Cardiac muscle cell (in vitro differentiated cells and primary cell): ENCODE data around the gene ARHGAP30. TPM values are rescaled to one million over a fixed set of nuclear protein-coding genes. Genes with fewer than 3 reads are reported as not detected.

ENCODE experiments used
- DNase-seq, 2 donors: peaks; one replicate each; pipeline versions ENCODE4 v3.0.0 to v3.0.0-alpha.2; 2010 to 2017; ENCODE audit warnings: low read depth in 1 of 2, low spot score in 1 of 2
- H3K27ac ChIP-seq: fragments of 200-600 bp; sonication (generic); 2 replicates; pipeline ENCODE4 v1.5.1; 2016
- H3K27me3 ChIP-seq: fragments of 200-600 bp; sonication (generic); 2 replicates; pipeline ENCODE4 v1.6.0; 2016; ENCODE audit warnings: control low read depth
- H3K36me3 ChIP-seq: fragments of 200-600 bp; sonication (generic); 2 replicates; pipeline ENCODE4 v1.5.1; 2016; ENCODE audit warnings: control low read depth
- H3K4me1 ChIP-seq: fragments of 200-600 bp; sonication (generic); 2 replicates; pipeline ENCODE4 v1.8.1; 2017; ENCODE audit warnings: low read depth, mild to moderate bottlenecking, mixed run types
- H3K4me3 ChIP-seq: fragments of 200-600 bp; sonication (generic); 2 replicates; pipeline ENCODE4 v1.5.1; 2016; ENCODE audit warnings: mild to moderate bottlenecking
- H3K9me3 ChIP-seq: fragments of 200-600 bp; sonication (generic); 2 replicates; pipeline ENCODE4 v1.5.1; 2017; ENCODE audit warnings: low read depth, mild to moderate bottlenecking, control low read depth
- polyA plus RNA-seq: library from polyadenylated mRNA; unstranded; fragments of >200 nt; fragmentation: Nextera tagmentation; extraction: Ambion mirVana; gene quantifications from 2 replicates; pipeline ENCODE4 v1.2.1, GENCODE V29; 2016
- total RNA-seq: library from RNA; depleted of rRNA; stranded (reverse); fragments of >200 nt; gene quantifications from 2 replicates; pipeline ENCODE4 v1.2.3, GENCODE V29; 2016
- TF ChIP-seq, protein P1 (sequence below): IDR thresholded peaks from 2 replicates; pipeline ENCODE4 v1.5.1; 2012; ENCODE audit warnings: low read depth, mild to moderate bottlenecking, low read length

ARHGAP30 gene
- total and polyA plus RNA-seq, 2 experiments from 2014 or later: 1.9 TPM; not detected in 1

DNA sequence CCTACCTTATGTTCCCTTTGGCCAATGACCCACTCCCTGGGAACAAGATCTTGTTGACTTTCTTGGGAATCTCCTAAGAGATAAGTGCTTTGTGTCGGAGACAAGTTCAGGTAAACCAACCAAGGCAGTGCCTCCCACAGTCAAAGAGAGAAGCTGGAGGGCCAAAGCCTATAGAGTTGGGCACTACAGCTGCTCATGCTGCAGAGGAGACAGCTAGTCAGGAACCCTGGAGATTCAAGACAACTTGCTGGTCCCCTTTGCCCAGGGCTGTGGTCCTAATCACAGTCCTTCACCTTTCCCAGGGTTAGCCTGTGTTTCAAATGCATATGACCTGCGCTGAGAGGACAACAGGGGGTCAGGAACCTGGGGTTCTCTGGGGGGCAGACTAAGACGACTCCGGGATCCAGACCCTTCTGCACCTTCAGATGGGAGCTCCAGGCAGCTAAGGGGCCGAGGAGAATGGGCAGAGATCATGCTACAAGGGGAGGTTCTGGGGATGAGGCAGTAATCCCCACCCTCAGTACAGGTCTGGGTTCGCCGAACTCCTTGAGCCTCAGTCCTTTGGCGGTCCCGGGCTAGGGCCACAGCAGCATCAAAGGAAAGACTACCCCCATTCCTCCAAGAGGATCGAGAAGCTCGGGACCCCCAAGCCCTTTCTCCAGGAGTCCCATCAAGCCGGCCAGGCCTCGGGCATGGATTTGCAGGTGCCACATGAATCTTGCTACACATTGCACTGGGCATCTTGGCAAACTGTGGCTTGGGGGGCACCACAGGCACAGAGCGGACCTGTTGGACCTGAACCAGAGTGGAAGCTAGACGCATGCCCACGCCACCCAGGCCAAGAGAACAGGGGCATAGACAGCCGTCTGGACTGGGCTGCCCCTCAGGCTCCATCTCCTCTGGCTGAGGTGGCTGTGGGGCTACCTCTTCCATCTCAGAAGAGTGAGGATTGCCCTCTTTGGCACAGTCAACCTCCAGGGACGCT is 22.0 kb downstream of the ARHGAP30 start:
- H3K27me3 ChIP-seq: peaks cover 2% of the 10 kb centered on the region
- H3K36me3 ChIP-seq: peaks cover 1% of the 10 kb centered on the region
- H3K9me3 ChIP-seq: no peaks in the 10 kb centered on the region
- H3K4me1 ChIP-seq: peaks cover 12% of the 10 kb centered on the region
- no peak for DNase-seq
- TF ChIP-seq, protein P1, sequence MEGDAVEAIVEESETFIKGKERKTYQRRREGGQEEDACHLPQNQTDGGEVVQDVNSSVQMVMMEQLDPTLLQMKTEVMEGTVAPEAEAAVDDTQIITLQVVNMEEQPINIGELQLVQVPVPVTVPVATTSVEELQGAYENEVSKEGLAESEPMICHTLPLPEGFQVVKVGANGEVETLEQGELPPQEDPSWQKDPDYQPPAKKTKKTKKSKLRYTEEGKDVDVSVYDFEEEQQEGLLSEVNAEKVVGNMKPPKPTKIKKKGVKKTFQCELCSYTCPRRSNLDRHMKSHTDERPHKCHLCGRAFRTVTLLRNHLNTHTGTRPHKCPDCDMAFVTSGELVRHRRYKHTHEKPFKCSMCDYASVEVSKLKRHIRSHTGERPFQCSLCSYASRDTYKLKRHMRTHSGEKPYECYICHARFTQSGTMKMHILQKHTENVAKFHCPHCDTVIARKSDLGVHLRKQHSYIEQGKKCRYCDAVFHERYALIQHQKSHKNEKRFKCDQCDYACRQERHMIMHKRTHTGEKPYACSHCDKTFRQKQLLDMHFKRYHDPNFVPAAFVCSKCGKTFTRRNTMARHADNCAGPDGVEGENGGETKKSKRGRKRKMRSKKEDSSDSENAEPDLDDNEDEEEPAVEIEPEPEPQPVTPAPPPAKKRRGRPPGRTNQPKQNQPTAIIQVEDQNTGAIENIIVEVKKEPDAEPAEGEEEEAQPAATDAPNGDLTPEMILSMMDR: no peak
- H3K4me3 ChIP-seq: no peak overlapping the region
- H3K27ac ChIP-seq: no peak overlapping the region

DNA sequence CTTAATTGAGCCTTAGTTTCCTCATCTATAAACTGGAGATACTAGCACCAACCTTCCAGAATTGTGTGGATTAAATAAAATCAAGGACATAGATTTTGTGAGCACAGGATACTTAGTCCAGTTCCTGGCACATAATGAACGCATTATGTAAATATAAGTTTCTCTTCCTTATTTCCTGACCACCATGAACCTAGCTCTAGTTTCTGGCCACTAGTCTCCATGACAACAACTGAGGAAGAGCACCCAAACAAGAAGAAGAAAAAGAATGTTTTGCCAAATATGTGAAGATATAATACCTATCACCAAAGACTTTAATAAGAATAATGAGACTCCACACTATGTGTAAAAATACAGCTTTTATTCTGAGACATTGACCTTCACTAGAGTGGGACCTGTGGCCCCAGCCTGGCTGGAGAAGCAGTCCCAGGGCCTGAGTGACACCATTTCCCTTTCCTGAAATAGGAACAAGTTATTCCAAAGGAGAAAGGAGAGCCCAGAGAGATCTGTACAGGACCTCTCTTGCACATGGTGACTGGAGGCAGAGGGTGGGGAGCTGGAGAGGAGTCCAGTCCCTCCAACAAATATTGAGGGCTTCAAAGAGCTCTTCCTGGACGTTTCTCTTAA is 23.0 kb downstream of the ARHGAP30 start:
- DNase-seq: no peak
- Histone ChIP-seq H3K4me1 (peaks cover 12% of the 10 kb centered on the region), H3K27ac (peak overlapping the region; percentile 97), H3K27me3 (peaks cover 2% of the 10 kb centered on the region), H3K4me3 (peak overlapping the region; percentile 73), H3K36me3 (peaks cover 11% of the 10 kb centered on the region), H3K9me3 (no peaks in the 10 kb centered on the region)
- TF ChIP-seq, protein P1: no peak

DNA sequence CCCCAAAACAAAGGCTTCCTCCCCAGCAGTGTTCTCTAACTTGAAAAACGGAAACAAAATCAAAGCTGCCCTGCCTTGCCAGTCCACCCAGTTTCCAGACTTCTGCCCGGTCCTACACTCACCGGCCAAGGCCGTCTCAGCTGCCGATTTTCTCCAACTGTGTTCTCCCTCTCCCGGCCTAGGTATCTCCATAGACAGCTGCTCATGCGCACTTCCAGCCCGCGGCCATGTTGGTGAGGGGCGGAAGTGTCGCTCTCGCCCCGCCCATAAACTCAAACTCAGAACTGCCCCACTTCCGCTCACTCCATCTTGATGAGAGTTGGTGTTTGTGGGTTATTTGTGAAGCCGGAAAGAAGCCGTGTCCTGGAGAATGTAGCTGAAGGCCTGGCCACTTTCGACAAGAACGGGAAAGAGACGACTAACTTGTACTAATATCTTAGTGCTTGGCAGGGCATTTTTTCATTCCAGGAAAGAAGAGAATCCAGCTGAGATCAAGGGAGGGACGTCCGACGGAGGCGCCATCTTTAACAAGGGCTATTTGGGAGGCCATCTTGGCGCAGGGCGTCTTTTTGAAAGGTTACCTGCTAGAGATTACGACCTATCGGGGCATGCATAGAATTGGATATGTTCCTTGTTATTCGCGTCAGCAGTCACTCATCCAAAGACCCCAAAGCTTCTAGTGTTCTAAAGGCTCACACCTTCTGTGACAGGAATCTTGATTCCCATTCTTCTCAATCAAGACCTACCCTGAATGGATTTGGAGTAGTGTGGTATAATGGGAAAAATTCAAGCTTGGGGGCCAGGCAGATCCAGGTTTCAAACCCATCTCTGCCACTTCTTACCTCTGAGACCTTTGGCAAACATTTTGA is 23.7 kb downstream of the ARHGAP30 start, which contains the start of gene USF1:
Gene USF1, minus strand, starts transcription at position 242 of the 869 bp plus-strand sequence. CDS start 2,702 bp downstream, outside the sequence.
- no peaks in the 10 kb centered on the region for H3K9me3 ChIP-seq
- H3K27me3 ChIP-seq: peaks cover 2% of the 10 kb centered on the region
- H3K36me3 ChIP-seq: peaks cover 16% of the 10 kb centered on the region
- H3K4me1 ChIP-seq: peaks cover 12% of the 10 kb centered on the region
- TF ChIP-seq, protein P1: no peak
- DNase-seq: peak; percentile 97 to 98
- H3K4me3 ChIP-seq: peak within 1 kb of the TSS; percentile 73
- peak within 1 kb of the TSS; percentile 97 for H3K27ac ChIP-seq

DNA sequence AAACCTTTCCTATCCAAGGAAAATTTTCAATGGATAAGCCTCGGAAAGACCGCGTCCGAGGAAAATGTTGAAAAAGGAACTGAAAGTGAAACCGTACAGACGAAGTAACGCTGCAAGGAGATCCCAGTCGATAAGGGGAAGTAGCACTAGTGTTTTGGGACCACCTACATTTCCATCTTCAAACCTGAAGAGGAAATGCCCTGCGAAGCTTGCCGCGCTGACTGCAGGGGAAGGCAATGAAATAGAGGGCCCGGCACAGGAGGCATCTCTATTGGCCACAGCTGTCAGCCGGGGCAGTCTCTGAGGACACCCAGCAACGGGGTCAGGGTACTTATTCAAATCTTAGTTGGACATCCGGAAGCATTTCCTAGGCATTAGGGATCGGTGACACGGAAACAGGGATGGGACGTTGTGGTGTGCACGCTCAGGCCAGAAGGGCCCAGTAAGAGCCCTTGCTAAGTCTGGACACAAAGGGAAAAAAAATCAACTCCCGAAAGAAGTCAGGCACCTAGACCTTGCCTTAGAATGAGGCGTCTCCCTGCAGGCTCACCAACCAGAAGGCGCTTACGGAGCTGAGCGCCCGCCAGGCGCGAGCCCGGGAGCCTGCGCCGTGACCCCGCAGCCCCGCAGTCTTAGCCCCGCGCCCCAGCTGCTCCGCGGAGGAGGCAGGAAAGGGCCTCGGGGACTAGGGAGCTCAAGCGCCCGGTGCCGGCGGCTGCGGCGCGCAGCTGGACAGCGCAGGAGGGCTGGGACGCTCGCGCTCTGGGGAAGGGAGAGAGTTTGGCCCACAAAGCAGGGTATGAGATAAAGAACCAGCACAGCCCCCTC is 24.6 kb downstream of the ARHGAP30 start:
- peak; percentile 68 to 69 for DNase-seq
- TF ChIP-seq, protein P1: no peak

More for the DNA sequence above, 24.6 kb downstream of the ARHGAP30 start:
- Histone ChIP-seq H3K36me3 (peaks cover 24% of the 10 kb centered on the region), H3K27ac (peak overlapping the region; percentile 97), H3K4me1 (peaks cover 12% of the 10 kb centered on the region), H3K9me3 (no peaks in the 10 kb centered on the region), H3K4me3 (peak overlapping the region; percentile 73), H3K27me3 (peaks cover 2% of the 10 kb centered on the region)
